Measurements from ENCODE around the gene GNAI3. TPM values are rescaled to one million over a fixed set of nuclear protein-coding genes. Genes with fewer than 3 reads are reported as not detected.
A peak's percentile ranks its signal among the peaks of the same experiment; 100 is the strongest.

The GNAI3 gene
- total and polyA plus RNA-seq, 2 of the 8 experiments (the other 6 are each of a cell fraction or from before 2014, with no cell fraction given), result 4.0 to 9.8 TPM

DNA sequence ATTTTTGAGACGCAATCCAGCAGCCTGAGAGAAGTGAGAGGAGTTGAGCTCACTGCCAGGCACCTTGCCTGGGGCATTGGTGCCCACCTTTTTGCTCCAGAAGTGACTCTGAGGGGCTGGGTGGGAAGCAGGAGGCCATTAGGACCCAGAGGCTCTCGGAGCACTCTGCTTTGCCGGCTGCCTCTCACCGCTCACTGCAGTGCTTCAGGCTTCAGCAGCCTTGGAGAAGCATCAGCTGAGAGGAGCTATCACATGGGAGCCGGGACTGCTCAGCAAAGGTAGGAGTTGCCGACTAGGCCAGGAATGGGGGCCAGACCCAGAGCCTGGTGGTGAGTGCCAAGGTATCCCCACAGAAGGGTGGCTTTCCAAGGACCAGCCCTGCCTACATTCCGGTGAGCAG, 8.7 kb upstream of the GNAI3 start, which contains the start of gene GPR61:
TSS of gene GPR61 (plus strand) at position 197 of the 400 bp plus-strand sequence. CDS start 3,151 bp downstream, outside the sequence.
- TF ChIP-seq SUZ12 (IDR thresholded peaks at IDR 0.05; ENCODE audit: low read length) (no peak), GABPA (IDR thresholded peaks at IDR 0.05; ENCODE audit: borderline replicate concordance, insufficient read depth, low read length) (no peak), CTBP2 (IDR thresholded peaks at IDR 0.05; ENCODE audit: borderline replicate concordance, insufficient read depth, insufficient read length, low read length) (no peak), FOSL1 (IDR thresholded peaks at IDR 0.05; ENCODE audit: insufficient read depth, low read depth, low read length) (peak; percentile 85)
- CTCF ChIA-PET (ENCODE audit: partially characterized antibody), result interaction anchor here (0.6 to 26.3 kb wide), 6 partner anchors 6 to 381 kb away, joined by 3 to 1755 read pairs (median 4); partner anchors contain the start of genes AMIGO1, ATXN7L2 and CYB561D1
- H3K27me3 ChIP-seq (replicated peaks in 1 of 4; ENCODE audit: control insufficient read depth in 3 of 4, extremely low read depth in 1 of 4, insufficient read depth in 3 of 4, low read length in 3 of 4), result peaks cover 0 to 2% (median 0%) of the 10 kb centered on the region in 4 experiments; a peak in 1 of 7 replicates
- H4K8ac ChIP-seq (ENCODE audit: extremely low read depth, insufficient read depth, low read length), result no peak within 1 kb of the TSS; the same call in 1 of the 2 replicates
- no peak within 1 kb of the TSS for H2BK5ac ChIP-seq (ENCODE audit: low read depth, low read length)
- H3K27ac ChIP-seq (ENCODE audit: low read depth, low read length), result no peak within 1 kb of the TSS
- no peak within 1 kb of the TSS for H2BK120ac ChIP-seq (replicated peaks; ENCODE audit: low read depth, low read length)
- H4K91ac ChIP-seq (replicated peaks; ENCODE audit: insufficient read length, low read length), result no peak within 1 kb of the TSS
- H2AFZ ChIP-seq (ENCODE audit: low read length), result peak within 1 kb of the TSS; percentile 10; the same call in 1 of the 2 replicates
- no peak within 1 kb of the TSS for H3K4ac ChIP-seq (replicated peaks; ENCODE audit: insufficient read length, low read depth, low read length)
- H3K23me2 ChIP-seq (ENCODE audit: low read depth, low read length), result no peaks in the 10 kb centered on the region; the same call in 1 of the 2 replicates
- no peak within 1 kb of the TSS; the same call in 1 of the 2 replicates for H2BK12ac ChIP-seq (ENCODE audit: low read depth, low read length)
- WGBS, 2 experiments (ENCODE audit: extremely low coverage in 1 of 2, insufficient coverage in 1 of 2, insufficient read length in 1 of 2, insufficient replicate concordance in 2 of 2, low coverage in 1 of 2, low lambda C conversion rate in 2 of 2, missing lambda C conversion rate in 1 of 2), result 66% methylated on average over 7 of the region's 7 CpGs; no CpG with 5 or more reads in 1 of the 2 experiments
- H3K4me3 ChIP-seq (ENCODE audit: extremely low read depth in 1 of 4, insufficient read depth in 2 of 4, low read depth in 3 of 4, low read length in 4 of 4), result peak within 1 kb of the TSS in 1 of 4 experiments; percentile 9; a peak in 2 of 8 replicates
- H2AK5ac ChIP-seq (ENCODE audit: low read depth, low read length), result no peak within 1 kb of the TSS
- POLR2A ChIA-PET (ENCODE audit: partially characterized antibody), result interaction anchor here (1.2 to 2.2 kb wide), 2 partner anchors 9 to 50 kb away, joined by 4 to 6 read pairs; partner anchors contain the start of gene GNAI3
- H3K56ac ChIP-seq (replicated peaks; ENCODE audit: insufficient read length, low read depth, low read length), result no peak within 1 kb of the TSS
- DNase-seq (ENCODE audit: low read depth in 1 of 2, low spot score in 2 of 2) (peak in 1 of 2 experiments; percentile 41), FAIRE-seq (no peak)
- H4K20me1 ChIP-seq (replicated peaks in 1 of 2; ENCODE audit: control insufficient read depth in 1 of 2, insufficient read depth in 2 of 2, low read length in 2 of 2), result no peaks in the 10 kb centered on the region
- H4K5ac ChIP-seq (ENCODE audit: insufficient read length, low read depth, low read length), result no peak within 1 kb of the TSS
- H3K36me3 ChIP-seq (ENCODE audit: control insufficient read depth in 2 of 4, insufficient read depth in 4 of 4, low read length in 3 of 4), result no peaks in the 10 kb centered on the region
- H3K79me2 ChIP-seq (ENCODE audit: control insufficient read depth in 1 of 2, insufficient read depth in 2 of 2, low read length in 2 of 2), result no peaks in the 10 kb centered on the region
- H2BK20ac ChIP-seq (ENCODE audit: low read length), result 0 out of 2 replicates have a peak within 1 kb of the TSS, but pooled peaks have one; percentile 32
- no peaks in the 10 kb centered on the region for H3K9me3 ChIP-seq (ENCODE audit: insufficient read depth in 2 of 2, low read depth in 1 of 2, low read length in 1 of 2)
- H3K18ac ChIP-seq (ENCODE audit: extremely low read depth, low read length), result no peak within 1 kb of the TSS; the same call in 1 of the 2 replicates
- H2BK15ac ChIP-seq (ENCODE audit: low read length), result peak within 1 kb of the TSS; percentile 18; the same call in 1 of the 2 replicates
- H3K23ac ChIP-seq (ENCODE audit: insufficient read length), result no peak within 1 kb of the TSS
- H3K4me1 ChIP-seq (replicated peaks in 1 of 4; ENCODE audit: control insufficient read depth in 3 of 4, insufficient read depth in 4 of 4, low read length in 3 of 4), result peaks cover 0 to 3% (median 1%) of the 10 kb centered on the region in 4 experiments; a peak in 2 of 7 replicates
- no peak within 1 kb of the TSS for H3K14ac ChIP-seq (ENCODE audit: insufficient read length)
- H3K79me1 ChIP-seq (ENCODE audit: low read depth, low read length), result no peaks in the 10 kb centered on the region; the same call in 1 of the 2 replicates
- H3K4me2 ChIP-seq (ENCODE audit: insufficient read depth in 1 of 2, low read depth in 2 of 2, low read length in 2 of 2), result peak within 1 kb of the TSS; percentile 7 to 33; a peak in 2 of 4 replicates
- H3K9ac ChIP-seq (replicated peaks in 1 of 4; ENCODE audit: extremely low read depth in 1 of 4, low read depth in 3 of 4, low read length in 3 of 4), result no peak within 1 kb of the TSS

Data from H1 (cell line).